ENCODE results near the gene LMNA. TPM values are rescaled to one million over a fixed set of nuclear protein-coding genes. Genes with fewer than 3 reads are reported as not detected.
"Not testable (repeated sequence)": the region's sequence is repeated elsewhere in the genome, so short reads cannot be mapped to it uniquely, and the experiment has no call there.

LMNA gene
- polyA plus RNA-seq, 1 experiment: 840 TPM

GRCh38 chr1:156176610-156177210, 62.2 kb downstream of the LMNA start:
- no peaks in the 10 kb centered on the region for H3K36me3 ChIP-seq (ENCODE audit: control insufficient read depth, insufficient read depth, low read length)
- no peak overlapping the region for H3K4me3 ChIP-seq (ENCODE audit: low read depth, low read length)
- no peaks in the 10 kb centered on the region for H3K27me3 ChIP-seq (ENCODE audit: control insufficient read depth, insufficient read depth, low read length)
- TF ChIP-seq CTCF (IDR thresholded peaks at IDR 0.05; ENCODE audit: insufficient read depth, low read depth, low read length): no peak
- POLR2A ChIA-PET: no interaction called here
- DNase-seq (ENCODE audit: low read depth): no peak
- CTCF ChIA-PET: interaction anchor here (1.4 kb wide), 1 partner anchor 48 kb away, joined by 4 read pairs; no protein-coding TSS in a partner anchor

GRCh38 chr1:156177919-156178654, 63.6 kb downstream of the LMNA start:
- CTCF ChIA-PET: no interaction called here
- POLR2A ChIA-PET: no interaction called here
- no peak for DNase-seq (ENCODE audit: low read depth)

GRCh38 chr1:156180471-156180870, 66.0 kb downstream of the LMNA start:
- no peaks in the 10 kb centered on the region for H3K27me3 ChIP-seq (ENCODE audit: control insufficient read depth, insufficient read depth, low read length)
- H3K36me3 ChIP-seq (ENCODE audit: control insufficient read depth, insufficient read depth, low read length): no peaks in the 10 kb centered on the region
- ChIA-PET POLR2A (no interaction called here), CTCF (interaction anchor here (0.6 to 1.4 kb wide), 2 partner anchors 19 to 45 kb away, joined by 3 to 5 read pairs; no protein-coding TSS in a partner anchor)
- no peak overlapping the region for H3K4me3 ChIP-seq (ENCODE audit: low read depth, low read length)
- DNase-seq (ENCODE audit: low read depth): no peak
- TF ChIP-seq CTCF (IDR thresholded peaks at IDR 0.05; ENCODE audit: insufficient read depth, low read depth, low read length): no peak

More at GRCh38 chr1:156177919-156178654, 63.6 kb downstream of the LMNA start:
- no peak for TF ChIP-seq CTCF (IDR thresholded peaks at IDR 0.05; ENCODE audit: insufficient read depth, low read depth, low read length)
- Histone ChIP-seq H3K27me3 (ENCODE audit: control insufficient read depth, insufficient read depth, low read length) (no peaks in the 10 kb centered on the region), H3K4me3 (ENCODE audit: low read depth, low read length) (no peak overlapping the region), H3K36me3 (ENCODE audit: control insufficient read depth, insufficient read depth, low read length) (no peaks in the 10 kb centered on the region)

GRCh38 chr1:156181391-156181924, 66.9 kb downstream of the LMNA start:
- DNase-seq (ENCODE audit: low read depth); H3K36me3 ChIP-seq (ENCODE audit: control insufficient read depth, insufficient read depth, low read length); H3K27me3 ChIP-seq (ENCODE audit: control insufficient read depth, insufficient read depth, low read length); POLR2A ChIA-PET; H3K4me3 ChIP-seq (ENCODE audit: low read depth, low read length): not testable (repeated sequence)
- CTCF ChIA-PET: interaction anchor here (1.4 kb wide), 1 partner anchor 20 kb away, joined by 5 read pairs; no protein-coding TSS in a partner anchor

- H3K36me3 ChIP-seq (ENCODE audit: control insufficient read depth, insufficient read depth, low read length); H3K4me3 ChIP-seq (ENCODE audit: low read depth, low read length); DNase-seq (ENCODE audit: low read depth); H3K27me3 ChIP-seq (ENCODE audit: control insufficient read depth, insufficient read depth, low read length); POLR2A ChIA-PET; CTCF ChIA-PET: not testable (repeated sequence)
These were observed 67.7 kb downstream of the LMNA start for GRCh38 chr1:156182010-156182779.

GRCh38 chr1:156186347-156187177, 72.1 kb downstream of the LMNA start:
- POLR2A ChIA-PET: not testable (repeated sequence)

More at GRCh38 chr1:156186347-156187177, 72.1 kb downstream of the LMNA start:
- DNase-seq (ENCODE audit: low read depth); CTCF ChIA-PET; H3K36me3 ChIP-seq (ENCODE audit: control insufficient read depth, insufficient read depth, low read length); H3K27me3 ChIP-seq (ENCODE audit: control insufficient read depth, insufficient read depth, low read length); H3K4me3 ChIP-seq (ENCODE audit: low read depth, low read length): not testable (repeated sequence)

Measured in BJ (cell line).